IMR-90 (cell line): ENCODE data around the gene NCR1. TPM values are rescaled to one million over a fixed set of nuclear protein-coding genes. Genes with fewer than 3 reads are reported as not detected.

Source experiments
- ATAC-seq: fragments of 200-7000 bp; cut with Tn5 transposase; 2 replicates; pipeline ENCODE4 v1.9.1; 2020; ENCODE audit warnings: low read depth, mild to moderate bottlenecking, moderate library complexity
- BruUV-seq: library from RNA; stranded (reverse); fragments of 400-500 nt; replicated peaks from 2 replicates; lab custom pipeline; 2021; lab: Mats Ljungman, UMichigan
- CTCF ChIA-PET: fragments of 300-600 bp; formaldehyde crosslinking; extraction: SDS; loops from one replicate; lab custom pipeline; 2021; ENCODE audit warnings: antibody characterized with exemption; lab: Yijun Ruan, JAX
- POLR2A ChIA-PET: fragments of 300-600 bp; sonication (Branson Sonifier 250); formaldehyde crosslinking; loops from one replicate; lab custom pipeline; 2022; ENCODE audit warnings: antibody characterized with exemption; ENCODE audit not compliant: unreplicated experiment; lab: Charles Lee
- DNase-seq: peaks from one replicate; pipeline ENCODE4 v3.0.0; 2013
- H2AFZ ChIP-seq: replicated peaks from 2 replicates; pipeline ENCODE3; 2013; ENCODE audit warnings: low read length, mild to moderate bottlenecking; ENCODE audit not compliant: poor library complexity
- H2AK5ac ChIP-seq: 2 replicates; pipeline ENCODE4 v1.6.1; 2013; ENCODE audit warnings: low read depth, low read length, inconsistent platforms
- H2AK9ac ChIP-seq: replicated peaks from 2 replicates; pipeline ENCODE3; 2013; ENCODE audit warnings: mild to moderate bottlenecking, low read depth, low read length, moderate library complexity; ENCODE audit not compliant: poor library complexity
- H2BK120ac ChIP-seq: 2 replicates; pipeline ENCODE4 v1.6.1; 2013; ENCODE audit warnings: low read depth, low read length, inconsistent platforms
- H2BK15ac ChIP-seq: 3 replicates; pipeline ENCODE4 v1.6.1; 2013; ENCODE audit warnings: low read depth, low read length, inconsistent platforms
- H2BK20ac ChIP-seq: 2 replicates; pipeline ENCODE4 v1.6.1; 2013; ENCODE audit warnings: low read depth, mild to moderate bottlenecking, inconsistent platforms, low read length, moderate library complexity
- H2BK5ac ChIP-seq: 2 replicates; pipeline ENCODE4 v1.6.1; 2013; ENCODE audit warnings: mild to moderate bottlenecking, low read depth, low read length, inconsistent platforms; ENCODE audit not compliant: poor library complexity, severe bottlenecking
- H3K14ac ChIP-seq: replicated peaks from 2 replicates; pipeline ENCODE4 v1.6.1; 2013; ENCODE audit warnings: low read depth, low read length, inconsistent platforms
- H3K18ac ChIP-seq: 2 replicates; pipeline ENCODE4 v1.6.1; 2013; ENCODE audit warnings: low read depth, low read length, control low read depth
- H3K23ac ChIP-seq: 2 replicates; pipeline ENCODE4 v1.6.1; 2013; ENCODE audit warnings: low read depth, low read length, inconsistent platforms
- H3K27ac ChIP-seq: 2 replicates; pipeline ENCODE4 v1.5.1; 2013; ENCODE audit warnings: mild to moderate bottlenecking, control low read depth, low read length; ENCODE audit not compliant: insufficient read depth
- H3K27me3 ChIP-seq: 2 replicates; pipeline ENCODE4 v1.6.1; 2013; ENCODE audit warnings: low read length; ENCODE audit not compliant: control insufficient read depth, insufficient read depth
- H3K36me3 ChIP-seq: 2 replicates; pipeline ENCODE4 v1.6.1; 2013; ENCODE audit warnings: low read length, mixed read lengths; ENCODE audit not compliant: control insufficient read depth, insufficient read depth
- H3K4ac ChIP-seq: 2 replicates; pipeline ENCODE4 v1.6.1; 2013; ENCODE audit warnings: low read depth, low read length, inconsistent platforms
- H3K4me1 ChIP-seq: 2 replicates; pipeline ENCODE4 v1.6.1; 2013; ENCODE audit warnings: low read length, mixed read lengths; ENCODE audit not compliant: control insufficient read depth, insufficient read depth
- H3K4me2 ChIP-seq: 2 replicates; pipeline ENCODE4 v1.6.1; 2013; ENCODE audit warnings: low read depth, mild to moderate bottlenecking, control low read depth, low read length, moderate library complexity
- H3K4me3 ChIP-seq: 2 replicates; pipeline ENCODE4 v1.5.1; 2013; ENCODE audit warnings: low read depth, mild to moderate bottlenecking, control low read depth, low read length, moderate library complexity; ENCODE audit not compliant: insufficient read depth
- H3K56ac ChIP-seq: 2 replicates; pipeline ENCODE4 v1.6.1; 2013; ENCODE audit warnings: low read length, inconsistent platforms; ENCODE audit not compliant: insufficient read depth; ENCODE audit errors: extremely low read depth
- H3K79me1 ChIP-seq, 2 experiments: 2 replicates each; pipeline ENCODE4 v1.6.1; 2013; ENCODE audit warnings: low read length in 2 of 2, inconsistent platforms in 1 of 2, low read depth in 1 of 2
- H3K9ac ChIP-seq: 2 replicates; pipeline ENCODE4 v1.6.1; 2013; ENCODE audit warnings: low read depth, low read length, control low read depth
- H3K9me1 ChIP-seq: 2 replicates; pipeline ENCODE4 v1.6.1; 2013; ENCODE audit warnings: low read length, inconsistent platforms; ENCODE audit not compliant: insufficient read depth
- H3K9me3 ChIP-seq: 2 replicates; pipeline ENCODE4 v1.6.1; 2013; ENCODE audit warnings: low read length; ENCODE audit not compliant: control insufficient read depth, insufficient read depth
- H4K20me1 ChIP-seq: 2 replicates; pipeline ENCODE4 v1.6.1; 2013; ENCODE audit warnings: low read length, inconsistent platforms; ENCODE audit not compliant: insufficient read depth
- H4K5ac ChIP-seq: 2 replicates; pipeline ENCODE4 v1.6.1; 2013; ENCODE audit warnings: mild to moderate bottlenecking, low read depth, low read length, control low read depth
- H4K8ac ChIP-seq, 2 experiments: 2 replicates each; pipeline ENCODE4 v1.6.1; 2013; ENCODE audit warnings: low read depth in 2 of 2, low read length in 2 of 2, control low read depth in 1 of 2, inconsistent platforms in 1 of 2
- H4K91ac ChIP-seq: 2 replicates; pipeline ENCODE4 v1.6.1; 2013; ENCODE audit warnings: low read depth, low read length, inconsistent platforms; ENCODE audit not compliant: insufficient read depth
- MAFK ChIP-seq: IDR thresholded peaks from 2 replicates; pipeline ENCODE4 v1.6.1; 2012; ENCODE audit warnings: low read depth, low read length, improper control_type of control experiment
- MAZ ChIP-seq: IDR thresholded peaks from 2 replicates; pipeline ENCODE4 v1.6.1; 2012; ENCODE audit warnings: low read depth, mild to moderate bottlenecking, low read length, improper control_type of control experiment, moderate library complexity, borderline replicate concordance
- POLR2A ChIP-seq: IDR thresholded peaks from 2 replicates; pipeline ENCODE4 v1.6.1; 2012; ENCODE audit warnings: mild to moderate bottlenecking, low read depth, low read length
- WGBS, 2 experiments: methylation state at CpG; one replicate each; pipeline versions ENCODE4 v1.1.5 to v1.1.7; 2013; ENCODE audit warnings: missing lambda C conversion rate in 2 of 2; ENCODE audit not compliant: insufficient read length in 1 of 2; ENCODE audit errors: extremely low coverage in 2 of 2; 5-methylcytosine and 5-hydroxymethylcytosine counted together
- dilution Hi-C: fragments of 300-500 bp; cut with HindIII; formaldehyde crosslinking; loops from one replicate; pipeline ENCODE4 v1.14.3; 2018; ENCODE audit warnings: low sequenced_read_pairs; ENCODE audit not compliant: unreplicated experiment
- in situ Hi-C: fragments of 300-500 bp; cut with MboI; formaldehyde crosslinking; loops from 3 replicates; pipeline ENCODE4 v1.14.3; 2019; ENCODE audit warnings: low sequenced_read_pairs, inconsistent platforms, mixed read lengths
- intact Hi-C: fragments of 100-400 bp; cut with micrococcal nuclease; formaldehyde crosslinking; loops from 2 replicates; pipeline ENCODE4 v1.10.0; 2022
- polyA plus RNA-seq, 3 experiments: library from polyadenylated mRNA; depleted of rRNA; stranded (reverse); fragments of >200 nt; gene quantifications; 2 replicates each; pipeline ENCODE4 v1.2.3, GENCODE V29; 2012; ENCODE audit warnings: low replicate concordance in 1 of 3
- total RNA-seq: library from RNA; depleted of rRNA; stranded (reverse); fragments of >200 nt; gene quantifications from 2 replicates; pipeline ENCODE4 v1.2.3, GENCODE V29; 2012
- TF ChIP-seq, protein P1 (sequence below): fragments of 150-350 bp; IDR thresholded peaks from 2 replicates; pipeline ENCODE4 v1.6.1; 2016; ENCODE audit warnings: low read depth, mild to moderate bottlenecking, low read length, moderate library complexity, borderline replicate concordance

Gene NCR1
- total and polyA plus RNA-seq, 2 of the 4 experiments (the other 2 are of a cell fraction) = not detected

DNA sequence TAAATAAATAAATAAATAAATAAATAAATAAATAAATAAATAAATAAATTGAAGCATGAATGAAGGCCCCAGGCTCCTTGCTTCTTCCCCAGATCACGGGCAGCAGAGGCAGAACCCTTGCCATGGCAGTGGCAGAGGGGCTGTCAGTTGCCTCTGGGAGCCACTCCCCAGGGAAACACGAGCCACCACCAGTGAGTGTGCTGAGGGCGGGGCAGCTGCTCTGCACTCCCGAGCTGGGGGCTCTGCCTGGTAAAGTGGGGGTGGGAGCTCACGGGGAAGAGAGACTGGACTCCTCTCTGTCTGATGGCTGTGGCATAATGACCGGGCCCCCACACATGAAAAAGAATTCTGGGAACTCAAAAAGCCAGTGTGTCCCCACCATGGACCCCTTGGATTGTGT is 24.1 kb upstream of the NCR1 start:
- POLR2A ChIA-PET = no interaction called here
- H3K79me1 ChIP-seq = no peaks in the 10 kb centered on the region
- no peak overlapping the region for H2BK5ac ChIP-seq
- no peak overlapping the region for H2BK15ac ChIP-seq
- no peak overlapping the region for H3K18ac ChIP-seq
- no peaks in the 10 kb centered on the region for H3K27me3 ChIP-seq
- H2BK20ac ChIP-seq = no peak overlapping the region
- H3K4me3 ChIP-seq = no peak overlapping the region
- H3K4me2 ChIP-seq = no peak overlapping the region
- dilution Hi-C loops (no loop called here), in situ Hi-C loops (no loop called here), intact Hi-C loops (no loop called here)
- H2BK120ac ChIP-seq = no peak overlapping the region
- H2AK5ac ChIP-seq = no peak overlapping the region
- DNase-seq (no peak), ATAC-seq (no peak)
- H4K5ac ChIP-seq = no peak overlapping the region
- peaks cover 25% of the 10 kb centered on the region for H3K9me3 ChIP-seq
- H4K91ac ChIP-seq = no peak overlapping the region
- no peaks in the 10 kb centered on the region for H3K9me1 ChIP-seq
- H3K27ac ChIP-seq = no peak overlapping the region
- H3K9ac ChIP-seq = no peak overlapping the region
- BruUV-seq = no TSS peak
- CTCF ChIA-PET = interaction anchor here (0.6 kb wide), 1 partner anchor 43 kb away, joined by 4 read pairs; no protein-coding TSS in a partner anchor
- H2AFZ ChIP-seq = no peak overlapping the region
- H3K23ac ChIP-seq = no peak overlapping the region
- H3K56ac ChIP-seq = no peak overlapping the region
- TF ChIP-seq POLR2A = no peak
- TF ChIP-seq, protein P1, sequence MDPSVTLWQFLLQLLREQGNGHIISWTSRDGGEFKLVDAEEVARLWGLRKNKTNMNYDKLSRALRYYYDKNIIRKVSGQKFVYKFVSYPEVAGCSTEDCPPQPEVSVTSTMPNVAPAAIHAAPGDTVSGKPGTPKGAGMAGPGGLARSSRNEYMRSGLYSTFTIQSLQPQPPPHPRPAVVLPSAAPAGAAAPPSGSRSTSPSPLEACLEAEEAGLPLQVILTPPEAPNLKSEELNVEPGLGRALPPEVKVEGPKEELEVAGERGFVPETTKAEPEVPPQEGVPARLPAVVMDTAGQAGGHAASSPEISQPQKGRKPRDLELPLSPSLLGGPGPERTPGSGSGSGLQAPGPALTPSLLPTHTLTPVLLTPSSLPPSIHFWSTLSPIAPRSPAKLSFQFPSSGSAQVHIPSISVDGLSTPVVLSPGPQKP = no peak
- no peak for TF ChIP-seq MAFK
- no peak for TF ChIP-seq MAZ
- H4K20me1 ChIP-seq = no peaks in the 10 kb centered on the region
- H2AK9ac ChIP-seq = no peak overlapping the region
- WGBS, 2 experiments = 60% methylated on average over 1 of the region's 6 CpGs; no CpG with 5 or more reads in 1 of the 2 experiments
- H3K14ac ChIP-seq = no peak overlapping the region
- no peak overlapping the region for H3K4ac ChIP-seq
- H3K4me1 ChIP-seq = no peaks in the 10 kb centered on the region
- H4K8ac ChIP-seq = no peak overlapping the region
- H3K36me3 ChIP-seq = no peaks in the 10 kb centered on the region
